Fibroblast of skin of scalp (primary cell): ENCODE results near the gene MAPK4.
"Not testable (repeated sequence)": the region's sequence is repeated elsewhere in the genome, so short reads cannot be mapped to it uniquely, and the experiment has no call there.

Experiments used
- DNase-seq: peaks from one replicate; pipeline ENCODE4 v3.0.0-alpha.2; 2013

The MAPK4 gene

DNA sequence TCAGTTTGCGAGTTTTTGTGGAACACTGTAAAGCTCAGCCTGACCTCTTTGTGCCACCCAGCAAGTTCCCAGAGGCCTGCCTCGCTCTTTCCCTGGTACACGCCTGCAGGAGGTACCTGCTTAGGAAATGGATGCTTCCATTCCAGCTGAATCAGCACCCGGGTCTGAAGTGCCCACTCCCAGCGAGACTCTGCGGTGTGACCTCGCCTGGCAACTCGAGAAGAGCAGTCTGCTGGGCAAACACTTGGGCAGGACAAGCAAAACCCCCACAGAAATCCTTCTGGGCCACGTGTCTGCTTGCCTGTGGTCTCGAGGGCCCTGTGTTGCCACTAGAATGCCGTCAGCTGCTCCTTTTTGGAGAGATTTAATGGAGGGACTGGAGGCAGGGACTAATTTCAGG, 127.6 kb downstream of the MAPK4 start:
- no peak for DNase-seq

- DNase-seq: no peak
Observed at GRCh38 chr18:50689578-50689977, 129.7 kb downstream of the MAPK4 start.

GRCh38 chr18:50694147-50694546, 134.3 kb downstream of the MAPK4 start:
- DNase-seq: no peak

DNA sequence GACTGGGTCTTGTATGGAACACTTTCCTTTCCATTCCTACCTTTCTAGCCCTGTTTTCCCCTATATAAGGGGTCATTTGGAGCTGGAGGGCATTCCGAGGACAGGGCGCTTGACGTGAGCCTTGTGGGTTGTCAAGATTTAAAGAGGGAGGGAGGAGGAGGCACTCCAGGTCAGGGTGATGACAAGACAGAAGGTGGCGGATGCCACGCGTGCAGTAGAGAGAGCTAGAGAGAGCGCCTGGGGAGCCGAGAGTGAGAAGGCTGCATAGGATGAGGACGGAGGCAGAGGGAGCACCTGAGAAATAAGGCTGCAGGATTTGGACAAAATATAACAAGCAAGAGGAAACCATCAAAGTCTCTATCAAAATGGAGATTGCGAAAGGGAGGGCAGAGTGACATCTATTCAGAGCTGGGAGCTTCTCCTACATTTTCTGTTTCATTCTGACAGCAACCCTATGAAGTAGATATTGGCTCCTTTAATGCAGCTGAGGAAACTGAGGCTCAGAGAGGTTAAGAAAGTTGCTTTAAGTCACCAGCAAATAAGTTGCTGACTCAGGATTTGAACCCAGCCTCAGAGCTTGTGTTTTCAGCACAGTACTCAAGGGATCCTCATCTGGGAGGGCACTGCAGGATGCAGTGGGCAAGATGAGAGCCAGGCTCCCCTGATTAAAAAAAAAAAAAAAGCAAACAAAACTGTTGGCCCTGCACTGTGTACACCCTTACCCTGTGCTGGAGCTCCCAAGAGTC, 135.7 kb downstream of the MAPK4 start:
- no peak for DNase-seq

DNA sequence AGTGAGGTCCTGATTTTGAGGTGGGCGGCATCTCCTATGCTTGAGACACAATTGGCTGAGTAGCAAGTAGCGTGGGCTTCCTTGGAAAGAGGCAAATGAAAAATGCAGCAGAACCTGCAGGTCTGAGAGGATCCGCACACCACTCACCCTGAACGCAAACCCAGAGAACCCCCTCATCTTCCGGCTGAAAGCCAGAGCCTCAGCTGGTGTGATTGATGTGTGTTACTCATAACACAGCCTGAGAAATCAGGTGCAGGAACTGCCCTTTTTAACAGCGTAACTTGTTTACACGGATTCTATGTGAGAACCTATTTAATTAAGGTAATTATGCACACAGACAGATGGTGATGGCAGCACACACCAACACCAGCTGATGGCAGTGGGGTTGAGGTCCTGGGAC, 136.5 kb downstream of the MAPK4 start:
- no peak for DNase-seq

- no peak for DNase-seq
Observed at GRCh38 chr18:50696929-50697328, 137.0 kb downstream of the MAPK4 start.

DNA sequence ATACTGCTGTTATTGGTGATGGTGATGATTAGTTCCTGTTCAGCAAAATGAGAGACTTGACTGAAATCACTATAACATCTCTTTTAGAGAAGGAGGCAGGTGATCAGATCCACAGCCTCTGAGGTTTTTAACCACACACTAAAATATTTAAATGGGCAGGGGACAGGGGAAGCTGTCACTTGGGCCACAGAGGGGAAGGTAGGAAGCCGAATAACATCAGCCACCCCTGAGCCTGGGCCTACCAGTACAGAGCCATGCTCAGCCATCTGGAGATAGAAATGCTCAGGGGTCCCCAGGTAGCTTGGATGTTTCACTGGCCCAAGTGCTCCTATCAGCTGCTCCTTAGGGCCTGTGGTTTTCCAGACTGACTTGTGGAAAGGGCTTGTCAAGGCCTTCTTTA, 137.6 kb downstream of the MAPK4 start:
- DNase-seq: no peak

DNA sequence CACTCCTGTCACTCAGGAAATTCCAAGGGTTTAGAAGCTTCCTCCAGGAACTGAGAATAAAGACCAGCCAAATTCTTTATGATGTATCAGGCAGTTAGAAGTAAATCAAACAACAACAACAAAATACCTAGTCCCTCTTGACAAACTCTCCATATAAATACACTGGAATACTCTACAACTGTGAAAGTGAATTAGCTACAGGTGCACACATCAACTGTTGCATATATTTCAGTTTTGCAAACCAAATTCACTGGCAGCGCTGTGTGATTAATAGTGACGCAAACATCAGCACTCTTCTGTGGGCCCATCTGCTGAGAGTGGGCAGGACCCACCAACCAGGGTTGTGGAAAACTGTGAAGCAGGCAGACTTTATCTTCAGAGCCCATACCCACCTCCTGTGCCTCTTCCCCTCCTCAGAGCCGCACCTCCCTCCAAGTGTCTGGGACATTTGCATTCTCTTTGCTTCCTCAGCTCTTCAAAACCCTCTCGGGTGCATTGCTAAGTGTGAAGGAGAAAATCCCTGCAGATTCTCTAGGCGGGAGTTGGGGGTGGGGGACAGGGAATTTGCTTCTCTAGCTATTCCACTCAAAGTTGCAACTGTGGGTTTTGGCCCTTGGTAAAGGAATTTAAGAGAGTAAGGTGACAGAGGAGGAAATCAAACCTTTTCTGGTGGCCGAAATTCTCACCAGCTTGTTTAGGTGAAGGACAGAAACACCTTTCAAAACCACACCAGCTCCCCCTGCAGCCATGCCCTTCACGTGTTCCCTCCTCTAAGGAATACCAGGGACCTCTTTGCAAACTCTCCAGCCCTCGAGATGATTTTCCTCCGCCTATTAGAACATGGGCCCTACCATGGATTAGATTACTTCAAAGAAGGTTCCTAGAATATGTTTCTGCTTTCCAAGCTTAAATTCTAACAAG, 140.6 kb downstream of the MAPK4 start:
- no peak for DNase-seq

GRCh38 chr18:50704357-50704940, 144.6 kb downstream of the MAPK4 start:
- no peak for DNase-seq

GRCh38 chr18:50706199-50706598, 146.3 kb downstream of the MAPK4 start:
- DNase-seq: no peak

DNA sequence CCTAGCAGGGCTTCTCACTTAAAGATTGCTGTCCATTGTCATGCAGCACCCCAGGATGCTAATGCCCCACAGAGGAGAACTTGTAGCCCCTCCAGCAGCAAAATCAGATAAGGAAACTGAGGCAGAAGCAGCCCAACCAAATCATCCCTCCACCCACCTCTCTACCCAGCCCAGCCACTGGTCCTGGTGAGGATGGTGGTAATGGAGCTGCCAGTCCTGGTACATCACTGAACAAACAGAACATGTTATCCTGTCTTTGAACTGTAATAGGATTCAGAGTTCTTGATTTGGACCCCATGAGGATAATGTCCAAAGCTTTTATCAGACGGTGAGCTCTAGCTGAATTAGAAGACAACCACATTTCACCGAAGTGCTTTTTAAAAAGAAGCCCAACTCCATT, 146.8 kb downstream of the MAPK4 start:
- no peak for DNase-seq

DNA sequence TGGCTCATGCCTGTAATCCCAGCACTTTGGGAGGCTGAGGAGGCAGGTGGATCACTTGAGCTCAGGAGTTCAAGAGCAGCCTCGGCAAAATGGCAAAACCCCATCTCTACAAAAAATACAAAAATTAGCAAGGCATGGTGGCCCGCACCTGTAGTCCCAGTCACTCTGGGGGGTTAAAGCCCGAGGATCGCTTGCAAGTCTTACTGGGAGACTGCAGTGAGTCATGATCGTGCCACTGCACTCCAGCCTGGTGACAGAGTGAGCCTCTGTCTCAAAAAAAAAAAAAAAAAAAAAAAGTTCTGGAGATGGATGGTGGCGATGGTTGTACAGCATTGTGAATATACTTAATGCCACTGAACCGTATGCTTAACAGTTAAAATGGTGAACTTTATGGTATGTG, 147.4 kb downstream of the MAPK4 start:
- DNase-seq: not testable (repeated sequence)

- no peak for DNase-seq
Observed at GRCh38 chr18:50707855-50708469, 148.1 kb downstream of the MAPK4 start.

- no peak for DNase-seq
Observed at GRCh38 chr18:50709193-50709592, 149.3 kb downstream of the MAPK4 start.

DNA sequence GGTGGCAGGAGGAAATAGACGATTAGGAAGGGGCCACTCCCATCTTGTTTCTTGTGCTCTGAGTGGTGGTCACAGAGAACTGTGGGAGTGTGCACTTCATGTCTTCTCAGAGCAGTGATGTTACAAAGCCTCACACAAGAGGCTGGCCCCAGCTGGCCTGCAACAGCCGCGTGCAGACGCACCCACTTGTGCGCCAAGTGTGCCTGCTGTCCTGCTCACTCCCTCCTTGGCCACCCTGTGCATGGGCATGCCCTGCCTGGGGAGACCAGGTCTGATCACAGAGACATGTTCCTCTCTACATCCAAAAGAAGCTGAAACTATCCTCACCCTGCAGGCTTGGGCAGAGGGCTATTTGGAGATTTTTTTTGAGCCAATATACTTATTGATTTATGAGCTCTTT, 151.5 kb downstream of the MAPK4 start:
- DNase-seq: no peak

GRCh38 chr18:50715919-50716318, 156.0 kb downstream of the MAPK4 start:
- peak; percentile 2 for DNase-seq

DNA sequence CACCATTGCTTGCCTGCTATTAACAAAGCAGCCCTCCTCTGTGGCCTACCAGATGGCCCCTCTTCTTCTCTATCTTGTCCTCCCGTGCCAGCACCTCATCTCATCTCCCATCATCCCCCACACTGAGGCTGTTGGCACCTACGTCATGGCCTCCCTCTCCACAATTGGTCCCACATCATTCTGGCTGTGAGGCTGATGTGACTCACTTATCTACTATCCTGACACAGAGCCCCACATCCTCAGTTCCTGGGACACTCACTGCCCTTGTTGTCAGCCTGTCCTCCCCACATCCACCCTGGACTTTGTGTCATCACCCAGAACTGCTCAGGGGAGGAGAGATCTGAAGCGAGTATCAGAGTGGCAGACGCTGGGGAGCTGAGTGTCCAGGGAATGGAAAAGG, 157.0 kb downstream of the MAPK4 start:
- DNase-seq: peak; percentile 2

DNA sequence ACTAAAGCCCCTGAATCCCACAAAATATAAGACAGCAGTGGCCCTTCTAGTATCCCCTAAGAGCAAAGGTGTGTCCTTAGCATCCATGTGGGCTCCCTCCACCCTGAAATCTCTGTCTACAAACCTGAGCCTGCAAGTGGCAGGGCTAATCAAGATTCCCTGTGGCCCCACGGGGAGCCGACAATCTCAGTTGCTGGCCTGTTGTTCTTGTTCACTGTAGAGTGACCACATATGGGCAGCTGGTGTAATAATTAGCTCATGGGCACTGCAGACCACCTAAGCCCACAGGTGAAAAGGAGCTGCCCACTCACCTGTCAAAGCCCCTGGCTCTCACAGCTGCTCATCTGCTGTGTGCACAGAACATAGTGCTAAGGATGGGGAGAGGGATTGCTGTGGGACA, 157.7 kb downstream of the MAPK4 start:
- DNase-seq: no peak

- DNase-seq: no peak
Observed at GRCh38 chr18:50719471-50720324, 159.8 kb downstream of the MAPK4 start.

GRCh38 chr18:50720325-50720674, 160.4 kb downstream of the MAPK4 start:
- no peak for DNase-seq

DNA sequence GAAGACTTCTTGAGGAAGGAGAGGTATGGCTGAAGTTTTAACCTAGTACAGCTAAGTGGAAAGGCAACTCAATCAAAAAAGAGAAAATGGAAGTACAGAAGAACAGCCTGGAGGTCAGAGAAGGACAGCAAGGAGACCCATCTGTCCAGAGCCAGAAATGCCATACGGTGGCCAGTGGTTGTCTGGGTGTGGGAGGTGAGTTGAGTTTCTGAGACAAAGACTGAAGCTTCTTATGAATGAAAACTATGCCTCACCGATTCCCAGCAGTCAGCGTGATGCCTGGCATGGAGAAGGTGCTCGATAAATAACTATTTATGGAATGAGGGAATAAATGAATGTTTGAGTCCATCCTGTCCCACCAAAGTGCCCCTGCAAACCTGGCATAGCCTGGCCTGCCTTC, 161.1 kb downstream of the MAPK4 start:
- no peak for DNase-seq

DNA sequence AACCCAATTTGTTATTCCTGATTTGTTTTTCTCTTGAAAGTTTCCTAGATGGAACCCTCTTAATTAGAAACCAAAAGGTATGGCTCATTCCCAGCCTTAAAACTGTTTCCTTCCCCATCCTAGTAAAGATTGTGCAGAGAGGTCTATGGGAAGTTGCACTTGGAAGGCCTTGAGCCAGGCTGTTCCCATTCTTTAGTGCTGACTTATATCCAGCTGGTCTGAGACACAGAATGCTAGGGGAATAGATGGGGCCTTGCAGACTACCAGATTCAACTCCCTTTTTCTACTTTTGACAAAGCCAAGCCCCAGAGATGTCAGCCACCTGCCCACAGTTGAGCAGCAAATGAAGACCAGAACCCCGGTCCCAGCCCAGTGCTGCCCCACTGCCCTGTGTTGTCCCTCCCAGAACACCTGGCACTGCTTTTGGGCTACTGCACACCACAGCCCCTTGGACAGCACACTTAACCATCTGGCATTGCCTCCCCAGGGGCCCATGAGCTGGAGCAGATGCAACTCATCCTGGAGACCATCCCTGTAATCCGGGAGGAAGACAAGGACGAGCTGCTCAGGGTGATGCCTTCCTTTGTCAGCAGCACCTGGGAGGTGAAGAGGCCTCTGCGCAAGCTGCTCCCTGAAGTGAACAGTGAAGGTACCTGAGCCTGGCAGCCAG, 161.7 kb downstream of the MAPK4 start:
- no peak for DNase-seq
